ENCODE results near the gene PRIM2.
"Not testable (repeated sequence)": the region's sequence is repeated elsewhere in the genome, so short reads cannot be mapped to it uniquely, and the experiment has no call there.

DNA sequence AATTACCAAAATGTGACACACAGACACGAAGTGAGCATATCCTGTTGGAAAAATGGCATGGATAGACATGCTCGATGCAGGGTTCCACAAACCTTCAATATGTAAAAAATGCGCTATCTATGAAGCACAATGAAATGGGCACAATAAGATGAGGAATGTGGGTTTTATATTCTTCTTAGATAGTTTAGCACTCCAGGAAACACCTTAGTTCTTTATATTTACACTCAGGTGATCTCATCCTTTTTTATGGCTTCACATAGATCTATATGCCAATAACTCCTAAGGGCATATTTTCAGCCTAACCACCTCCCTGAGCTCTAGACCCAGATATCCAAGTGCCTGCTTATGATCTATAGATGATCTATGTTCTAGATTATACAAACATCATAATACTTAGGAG, 244.8 kb downstream of the PRIM2 start:
- TF ChIP-seq, protein P1, sequence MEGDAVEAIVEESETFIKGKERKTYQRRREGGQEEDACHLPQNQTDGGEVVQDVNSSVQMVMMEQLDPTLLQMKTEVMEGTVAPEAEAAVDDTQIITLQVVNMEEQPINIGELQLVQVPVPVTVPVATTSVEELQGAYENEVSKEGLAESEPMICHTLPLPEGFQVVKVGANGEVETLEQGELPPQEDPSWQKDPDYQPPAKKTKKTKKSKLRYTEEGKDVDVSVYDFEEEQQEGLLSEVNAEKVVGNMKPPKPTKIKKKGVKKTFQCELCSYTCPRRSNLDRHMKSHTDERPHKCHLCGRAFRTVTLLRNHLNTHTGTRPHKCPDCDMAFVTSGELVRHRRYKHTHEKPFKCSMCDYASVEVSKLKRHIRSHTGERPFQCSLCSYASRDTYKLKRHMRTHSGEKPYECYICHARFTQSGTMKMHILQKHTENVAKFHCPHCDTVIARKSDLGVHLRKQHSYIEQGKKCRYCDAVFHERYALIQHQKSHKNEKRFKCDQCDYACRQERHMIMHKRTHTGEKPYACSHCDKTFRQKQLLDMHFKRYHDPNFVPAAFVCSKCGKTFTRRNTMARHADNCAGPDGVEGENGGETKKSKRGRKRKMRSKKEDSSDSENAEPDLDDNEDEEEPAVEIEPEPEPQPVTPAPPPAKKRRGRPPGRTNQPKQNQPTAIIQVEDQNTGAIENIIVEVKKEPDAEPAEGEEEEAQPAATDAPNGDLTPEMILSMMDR (IDR thresholded peaks at IDR 0.05): not testable (repeated sequence)
- not testable (repeated sequence) for TF ChIP-seq SIN3A (IDR thresholded peaks at IDR 0.05; ENCODE audit: borderline replicate concordance, insufficient read depth, low read depth, low read length); POLR2AphosphoS5 (IDR thresholded peaks at IDR 0.05; ENCODE audit: low read depth, low read length); TCF7L2 (IDR thresholded peaks at IDR 0.05; ENCODE audit: low read depth, low read length)

All from Panc1 (cell line).